Fibroblast of lung (primary cell): Measurements from ENCODE around the gene TPH2. TPM values are rescaled to one million over a fixed set of nuclear protein-coding genes. Genes with fewer than 3 reads are reported as not detected.

Experiments used
- DNase-seq, 2 donors: peaks; one replicate each; pipeline versions ENCODE4 v3.0.0 to v3.0.0-alpha.2; 2010; ENCODE audit warnings: low read depth in 2 of 2
- H2AFZ ChIP-seq: 2 replicates; pipeline ENCODE4 v1.5.1; 2012; ENCODE audit warnings: low read length, control low read depth, inconsistent platforms
- H3K27ac ChIP-seq: 2 replicates; pipeline ENCODE4 v1.5.1; 2011; ENCODE audit warnings: low read length, control low read depth; ENCODE audit not compliant: insufficient read depth
- H3K27me3 ChIP-seq: 2 replicates; pipeline ENCODE4 v1.5.1; 2011; ENCODE audit warnings: mild to moderate bottlenecking, low read length; ENCODE audit not compliant: control insufficient read depth, insufficient read depth
- H3K36me3 ChIP-seq: 2 replicates; pipeline ENCODE4 v1.5.1; 2011; ENCODE audit warnings: low read length; ENCODE audit not compliant: control insufficient read depth, insufficient read depth
- H3K4me1 ChIP-seq: 2 replicates; pipeline ENCODE4 v1.5.1; 2011; ENCODE audit warnings: low read length; ENCODE audit not compliant: control insufficient read depth, insufficient read depth; ENCODE audit errors: extremely low read depth
- H3K4me2 ChIP-seq: 2 replicates; pipeline ENCODE4 v1.5.1; 2011; ENCODE audit warnings: low read length, control low read depth; ENCODE audit not compliant: insufficient read depth; ENCODE audit errors: extremely low read depth
- H3K4me3 ChIP-seq, 4 experiments: fragments of 200-600 bp in 1 of 4; sonication (generic) in 1 of 4; replicated peaks in 1 of 4; 2 replicates each; pipeline ENCODE4 v1.5.1; 2011 to 2016; ENCODE audit warnings: low read length in 4 of 4, low read depth in 3 of 4, mild to moderate bottlenecking in 3 of 4, control low read depth in 2 of 4, inconsistent platforms in 1 of 4, mixed read lengths in 1 of 4; ENCODE audit not compliant: insufficient read depth in 1 of 4; ENCODE audit errors: control extremely low read depth in 1 of 4
- H3K79me2 ChIP-seq: 2 replicates; pipeline ENCODE4 v1.5.1; 2012; ENCODE audit warnings: mild to moderate bottlenecking, low read length, inconsistent platforms; ENCODE audit not compliant: control insufficient read depth, insufficient read depth
- H3K9ac ChIP-seq: 2 replicates; pipeline ENCODE4 v1.5.1; 2011; ENCODE audit warnings: mild to moderate bottlenecking, low read length, control low read depth; ENCODE audit not compliant: insufficient read depth
- H3K9me3 ChIP-seq: 2 replicates; pipeline ENCODE4 v1.5.1; 2012; ENCODE audit warnings: low read depth, low read length; ENCODE audit not compliant: control insufficient read depth, insufficient read depth
- H4K20me1 ChIP-seq: 2 replicates; pipeline ENCODE4 v1.5.1; 2011; ENCODE audit warnings: low read length; ENCODE audit not compliant: control insufficient read depth, insufficient read depth; ENCODE audit errors: extremely low read depth
- EZH2 ChIP-seq: IDR thresholded peaks from 2 replicates; pipeline ENCODE4 v1.5.1; 2012; ENCODE audit warnings: low read length, control low read depth, mild to moderate bottlenecking; ENCODE audit errors: missing control alignments
- polyA plus RNA-seq, 2 donors: library from polyadenylated mRNA; depleted of rRNA in 1 of 2; stranded (reverse) in 1 of 2; unstranded in 1 of 2; fragments of >200 nt; gene quantifications; 2 replicates each; pipeline ENCODE4 v1.2.1, GENCODE V29; 2011 to 2012; ENCODE audit warnings: missing spikeins in 1 of 2
- total RNA-seq: library from RNA; depleted of rRNA; stranded (reverse); fragments of >200 nt; gene quantifications from 2 replicates; pipeline ENCODE4 v1.2.1, GENCODE V29; 2014
- TF ChIP-seq, protein P1 (sequence below), 2 donors: IDR thresholded peaks in 1 of 2; conservative IDR thresholded peaks in 1 of 2; 1 replicate in 1 of 2; 2 replicates in 1 of 2; pipeline ENCODE4 v1.5.1; 2011 to 2012; ENCODE audit warnings: low read length in 2 of 2, control low read depth in 1 of 2, inconsistent platforms in 1 of 2, low read depth in 1 of 2, mild to moderate bottlenecking in 1 of 2

The TPH2 gene
- total and polyA plus RNA-seq, 2 donors (not counting 1 experiment from before 2014, with no cell fraction given): 0.03 TPM; not detected in 1

DNA sequence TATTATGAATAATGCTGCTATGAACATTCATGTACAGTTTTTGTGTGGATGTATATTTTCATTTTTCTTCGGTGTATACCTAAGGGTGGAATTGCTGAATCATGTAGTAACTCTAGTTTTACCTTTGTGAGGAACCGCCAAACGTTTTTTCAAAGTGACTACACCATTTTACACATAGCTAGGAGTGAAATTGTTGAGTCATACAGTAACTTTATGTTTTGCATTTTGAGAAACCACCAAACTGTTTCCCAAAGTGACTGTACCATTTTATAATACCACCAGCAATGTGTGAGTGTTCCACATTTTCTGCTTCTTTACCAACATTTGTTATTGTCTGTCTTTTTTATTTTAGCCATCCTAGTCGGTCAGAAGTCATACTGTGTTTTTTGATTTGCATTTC is 3.1 kb upstream of the TPH2 start:
- Histone ChIP-seq H3K27ac (no peak overlapping the region), H3K4me3 (no peak overlapping the region), H3K9me3 (no peaks in the 10 kb centered on the region), H3K4me1 (peaks cover 2% of the 10 kb centered on the region), H3K27me3 (no peaks in the 10 kb centered on the region), H3K36me3 (no peaks in the 10 kb centered on the region), H2AFZ (no peak overlapping the region), H3K79me2 (no peaks in the 10 kb centered on the region), H4K20me1 (no peaks in the 10 kb centered on the region), H3K9ac (no peak overlapping the region), H3K4me2 (no peak overlapping the region)
- TF ChIP-seq, protein P1, sequence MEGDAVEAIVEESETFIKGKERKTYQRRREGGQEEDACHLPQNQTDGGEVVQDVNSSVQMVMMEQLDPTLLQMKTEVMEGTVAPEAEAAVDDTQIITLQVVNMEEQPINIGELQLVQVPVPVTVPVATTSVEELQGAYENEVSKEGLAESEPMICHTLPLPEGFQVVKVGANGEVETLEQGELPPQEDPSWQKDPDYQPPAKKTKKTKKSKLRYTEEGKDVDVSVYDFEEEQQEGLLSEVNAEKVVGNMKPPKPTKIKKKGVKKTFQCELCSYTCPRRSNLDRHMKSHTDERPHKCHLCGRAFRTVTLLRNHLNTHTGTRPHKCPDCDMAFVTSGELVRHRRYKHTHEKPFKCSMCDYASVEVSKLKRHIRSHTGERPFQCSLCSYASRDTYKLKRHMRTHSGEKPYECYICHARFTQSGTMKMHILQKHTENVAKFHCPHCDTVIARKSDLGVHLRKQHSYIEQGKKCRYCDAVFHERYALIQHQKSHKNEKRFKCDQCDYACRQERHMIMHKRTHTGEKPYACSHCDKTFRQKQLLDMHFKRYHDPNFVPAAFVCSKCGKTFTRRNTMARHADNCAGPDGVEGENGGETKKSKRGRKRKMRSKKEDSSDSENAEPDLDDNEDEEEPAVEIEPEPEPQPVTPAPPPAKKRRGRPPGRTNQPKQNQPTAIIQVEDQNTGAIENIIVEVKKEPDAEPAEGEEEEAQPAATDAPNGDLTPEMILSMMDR (conservative IDR thresholded peaks at IDR 0.05 in 1 of 2, IDR thresholded peaks at IDR 0.05 in 1 of 2; ENCODE audit: low read depth in 1 of 2, low read length in 2 of 2): no peak
- no peak for TF ChIP-seq EZH2
- no peak for DNase-seq

DNA sequence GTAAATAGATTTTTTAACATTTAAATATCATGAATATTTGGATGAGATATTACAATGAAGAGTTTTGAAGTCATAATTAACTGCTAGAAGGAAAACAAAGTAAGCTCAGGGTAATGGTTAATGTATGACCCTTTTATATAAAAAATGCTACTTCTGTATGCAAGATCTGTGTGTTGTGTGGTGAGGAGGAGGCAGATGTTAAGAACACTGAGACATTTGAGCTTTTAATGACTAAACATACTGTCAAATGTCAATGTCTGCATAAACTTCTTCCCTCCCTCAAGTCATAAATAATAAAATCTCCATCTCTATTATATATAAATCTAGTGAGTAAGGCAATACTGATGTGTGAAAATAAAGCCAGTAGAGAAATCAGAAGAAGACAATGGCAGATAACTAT is 1.4 kb downstream of the TPH2 start:
- no peaks in the 10 kb centered on the region for H3K9me3 ChIP-seq

DNA sequence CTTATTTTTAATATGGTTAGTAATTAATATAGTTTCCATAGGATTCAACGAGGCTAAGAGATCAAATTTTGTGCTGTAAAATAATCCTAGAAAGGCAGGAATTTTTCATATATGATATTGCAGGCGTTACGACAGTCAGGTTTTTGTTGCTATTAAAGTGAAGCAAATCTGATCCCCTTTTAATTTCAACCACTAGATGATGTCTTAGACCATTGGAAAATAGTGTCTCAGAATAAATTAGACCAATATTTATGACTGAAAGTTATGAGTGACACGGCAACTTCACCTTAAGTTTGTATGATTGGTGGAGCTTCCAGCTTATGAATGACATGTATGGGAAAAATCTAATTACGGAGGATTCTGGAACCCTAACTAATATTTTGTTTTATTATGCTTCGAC is 2.5 kb downstream of the TPH2 start:
- no peak for TF ChIP-seq EZH2
- TF ChIP-seq, protein P1 (conservative IDR thresholded peaks at IDR 0.05 in 1 of 2, IDR thresholded peaks at IDR 0.05 in 1 of 2; ENCODE audit: low read depth in 1 of 2, low read length in 2 of 2): no peak
- no peak overlapping the region for H3K27ac ChIP-seq
- no peak for DNase-seq

More for the DNA sequence above, 1.4 kb downstream of the TPH2 start:
- Histone ChIP-seq H3K27ac (no peak overlapping the region), H3K27me3 (no peaks in the 10 kb centered on the region), H3K4me1 (peaks cover 2% of the 10 kb centered on the region), H3K79me2 (no peaks in the 10 kb centered on the region), H4K20me1 (no peaks in the 10 kb centered on the region), H3K36me3 (no peaks in the 10 kb centered on the region), H3K9ac (no peak overlapping the region), H3K4me3 (no peak overlapping the region), H3K4me2 (no peak overlapping the region), H2AFZ (no peak overlapping the region)
- TF ChIP-seq, protein P1 (conservative IDR thresholded peaks at IDR 0.05 in 1 of 2, IDR thresholded peaks at IDR 0.05 in 1 of 2; ENCODE audit: low read depth in 1 of 2, low read length in 2 of 2): no peak
- TF ChIP-seq EZH2: no peak
- DNase-seq: no peak

More for the DNA sequence above, 2.5 kb downstream of the TPH2 start:
- H3K27me3 ChIP-seq: no peaks in the 10 kb centered on the region
- H2AFZ ChIP-seq: no peak overlapping the region
- H3K4me3 ChIP-seq: no peak overlapping the region
- peaks cover 2% of the 10 kb centered on the region for H3K4me1 ChIP-seq
- H3K36me3 ChIP-seq: no peaks in the 10 kb centered on the region
- no peaks in the 10 kb centered on the region for H3K9me3 ChIP-seq
- H4K20me1 ChIP-seq: no peaks in the 10 kb centered on the region
- no peaks in the 10 kb centered on the region for H3K79me2 ChIP-seq
- H3K9ac ChIP-seq: no peak overlapping the region
- no peak overlapping the region for H3K4me2 ChIP-seq
